HEK293 (cell line): Measurements from ENCODE around the gene OST4.

Experiments
- CTCF ChIA-PET: fragments of 350-600 bp; formaldehyde crosslinking; extraction: SDS; loops from one replicate; lab custom pipeline; 2021; ENCODE audit warnings: antibody characterized with exemption; lab: Yijun Ruan, JAX
- POLR2A ChIA-PET: fragments of 300-600 bp; formaldehyde crosslinking; extraction: SDS; loops from one replicate; lab custom pipeline; 2020; ENCODE audit warnings: antibody characterized with exemption, inconsistent platforms; lab: Yijun Ruan, JAX
- H3K27ac ChIP-seq: fragments of 200-500 bp; sonication (Bioruptor generic); 2 replicates; pipeline ENCODE4 v1.5.1; 2014; ENCODE audit warnings: low read depth, low read length, control low read depth, inconsistent platforms; ENCODE audit errors: extremely low read depth
- H3K36me3 ChIP-seq, 2 experiments: fragments of 200-500 bp in 1 of 2; sonication (Bioruptor generic) in 1 of 2; 1 replicate in 1 of 2; 2 replicates in 1 of 2; pipeline ENCODE4 v1.5.1; 2014 to 2017; ENCODE audit warnings: inconsistent platforms in 2 of 2, low read length in 2 of 2; ENCODE audit not compliant: control insufficient read depth in 2 of 2, insufficient read depth in 1 of 2
- H3K4me1 ChIP-seq: fragments of 200-500 bp; sonication (Bioruptor generic); 2 replicates; pipeline ENCODE4 v1.5.1; 2014; ENCODE audit warnings: mild to moderate bottlenecking, low read length, inconsistent platforms; ENCODE audit not compliant: control insufficient read depth, insufficient read depth
- H3K4me3 ChIP-seq: 2 replicates; pipeline ENCODE4 v1.5.1; 2011; ENCODE audit warnings: low read depth, mild to moderate bottlenecking, control low read depth, low read length, moderate library complexity
- H3K9me3 ChIP-seq: fragments of 200-500 bp; sonication (Bioruptor generic); 2 replicates; pipeline ENCODE4 v1.5.1; 2014; ENCODE audit warnings: low read depth, low read length, inconsistent platforms; ENCODE audit not compliant: control insufficient read depth, insufficient read depth
- GLIS1 ChIP-seq: fragments of 450-650 bp; formaldehyde crosslinking; IDR thresholded peaks from 2 replicates; pipeline ENCODE4 v1.5.1; 2016; ENCODE audit warnings: missing biosample characterization, missing genetic modification characterization
- GLIS2 ChIP-seq: fragments of 450-650 bp; formaldehyde crosslinking; IDR thresholded peaks from 2 replicates; pipeline ENCODE4 v1.5.1; 2016; ENCODE audit warnings: missing biosample characterization, missing genetic modification characterization
- PRDM4 ChIP-seq: fragments of 450-650 bp; formaldehyde crosslinking; IDR thresholded peaks from 2 replicates; pipeline ENCODE4 v1.5.1; 2017; ENCODE audit warnings: missing biosample characterization, missing genetic modification characterization
- PRDM6 ChIP-seq: fragments of 450-650 bp; formaldehyde crosslinking; IDR thresholded peaks from 2 replicates; pipeline ENCODE4 v1.5.1; 2017; ENCODE audit warnings: missing biosample characterization, missing genetic modification characterization
- SCRT2 ChIP-seq: fragments of 450-650 bp; formaldehyde crosslinking; IDR thresholded peaks from 2 replicates; pipeline ENCODE4 v1.5.1; 2016; ENCODE audit warnings: missing biosample characterization, missing genetic modification characterization
- ZBTB10 ChIP-seq: fragments of 450-650 bp; formaldehyde crosslinking; IDR thresholded peaks from 2 replicates; pipeline ENCODE4 v1.5.1; 2016; ENCODE audit warnings: missing biosample characterization, missing genetic modification characterization
- ZBTB20 ChIP-seq: fragments of 450-650 bp; formaldehyde crosslinking; IDR thresholded peaks from 2 replicates; pipeline ENCODE4 v1.5.1; 2016; ENCODE audit warnings: missing biosample characterization, missing genetic modification characterization
- ZBTB21 ChIP-seq: fragments of 450-650 bp; formaldehyde crosslinking; IDR thresholded peaks from 2 replicates; pipeline ENCODE4 v1.5.1; 2017; ENCODE audit warnings: missing biosample characterization, missing genetic modification characterization
- ZFHX2 ChIP-seq: fragments of 450-650 bp; formaldehyde crosslinking; conservative IDR thresholded peaks from 2 replicates; pipeline ENCODE4 v1.5.1; 2016; ENCODE audit warnings: missing biosample characterization, missing genetic modification characterization
- ZNF10 ChIP-seq: fragments of 450-650 bp; formaldehyde crosslinking; IDR thresholded peaks from 2 replicates; pipeline ENCODE4 v1.5.1; 2017; ENCODE audit warnings: missing biosample characterization, missing genetic modification characterization
- ZNF138 ChIP-seq: fragments of 450-650 bp; formaldehyde crosslinking; IDR thresholded peaks from 2 replicates; pipeline ENCODE4 v1.5.1; 2016; ENCODE audit warnings: missing biosample characterization, missing genetic modification characterization, borderline replicate concordance
- ZNF202 ChIP-seq: fragments of 450-650 bp; formaldehyde crosslinking; IDR thresholded peaks from 2 replicates; pipeline ENCODE4 v1.5.1; 2016; ENCODE audit warnings: missing biosample characterization, missing genetic modification characterization, borderline replicate concordance
- ZNF26 ChIP-seq: fragments of 450-650 bp; formaldehyde crosslinking; IDR thresholded peaks from 2 replicates; pipeline ENCODE4 v1.5.1; 2016; ENCODE audit warnings: missing biosample characterization, missing genetic modification characterization
- ZNF366 ChIP-seq: fragments of 450-650 bp; formaldehyde crosslinking; conservative IDR thresholded peaks from 2 replicates; pipeline ENCODE4 v1.5.1; 2016; ENCODE audit warnings: missing biosample characterization, missing genetic modification characterization
- ZNF48 ChIP-seq: fragments of 450-650 bp; formaldehyde crosslinking; IDR thresholded peaks from 2 replicates; pipeline ENCODE4 v1.5.1; 2016; ENCODE audit warnings: missing biosample characterization, missing genetic modification characterization
- ZNF560 ChIP-seq: fragments of 450-650 bp; formaldehyde crosslinking; IDR thresholded peaks from 2 replicates; pipeline ENCODE4 v1.5.1; 2017; ENCODE audit warnings: missing biosample characterization, missing genetic modification characterization, borderline replicate concordance
- ZNF580 ChIP-seq: fragments of 450-650 bp; formaldehyde crosslinking; IDR thresholded peaks from 2 replicates; pipeline ENCODE4 v1.5.1; 2016; ENCODE audit warnings: missing biosample characterization, missing genetic modification characterization
- ZNF596 ChIP-seq: fragments of 450-650 bp; IDR thresholded peaks from 2 replicates; pipeline ENCODE4 v1.5.0; 2018; ENCODE audit warnings: missing biosample characterization, mild to moderate bottlenecking, missing genetic modification characterization, moderate library complexity
- ZNF624 ChIP-seq: fragments of 450-650 bp; formaldehyde crosslinking; IDR thresholded peaks from 2 replicates; pipeline ENCODE4 v1.5.1; 2017; ENCODE audit warnings: missing biosample characterization, missing genetic modification characterization
- ZNF658 ChIP-seq: fragments of 450-650 bp; formaldehyde crosslinking; IDR thresholded peaks from 2 replicates; pipeline ENCODE4; 2016; ENCODE audit warnings: missing biosample characterization, missing genetic modification characterization
- ZSCAN5A ChIP-seq: fragments of 450-650 bp; formaldehyde crosslinking; IDR thresholded peaks from 2 replicates; pipeline ENCODE4 v1.5.1; 2016; ENCODE audit warnings: missing biosample characterization, missing genetic modification characterization
- ZXDB ChIP-seq: fragments of 450-650 bp; formaldehyde crosslinking; IDR thresholded peaks from 2 replicates; pipeline ENCODE4 v1.5.1; 2016; ENCODE audit warnings: missing biosample characterization, missing genetic modification characterization

The OST4 gene

GRCh38 chr2:27041752-27042151, 29.7 kb downstream of the OST4 start (continued):
- no peak for TF ChIP-seq ZNF596 (tag by site-specific recombination)
- TF ChIP-seq ZNF26 (tag by site-specific recombination): no peak
- TF ChIP-seq PRDM4 (tag by site-specific recombination): peak; percentile 80
- TF ChIP-seq ZNF202 (tag by site-specific recombination): no peak
- TF ChIP-seq ZNF580 (tag by site-specific recombination): no peak
- TF ChIP-seq ZNF658: no peak
- no peak for TF ChIP-seq ZBTB21 (tag by site-specific recombination)
- TF ChIP-seq ZFHX2: peak; percentile 61
- TF ChIP-seq ZNF624 (tag by site-specific recombination): no peak
- peak; percentile 25; the same call in 1 of the 2 replicates for TF ChIP-seq PRDM6 (tag by site-specific recombination)
- TF ChIP-seq SCRT2 (tag by site-specific recombination): no peak
- 0 out of 2 replicates have a peak, but pooled peaks have one; percentile 22 for TF ChIP-seq ZXDB
- TF ChIP-seq ZNF366 (tag by site-specific recombination): no peak
- TF ChIP-seq ZNF138 (tag by site-specific recombination): no peak
- TF ChIP-seq ZNF560 (tag by site-specific recombination): no peak
- TF ChIP-seq GLIS1 (tag by site-specific recombination): peak; percentile 98

GRCh38 chr2:27040282-27040681, 31.2 kb downstream of the OST4 start:
- ChIA-PET POLR2A (interaction anchor here (2.7 kb wide), 1 partner anchor 10 kb away, joined by 14 read pairs; the partner anchor contains the start of gene AGBL5), CTCF (no interaction called here)
- Histone ChIP-seq H3K9me3 (no peaks in the 10 kb centered on the region), H3K27ac (no peak overlapping the region), H3K4me1 (peaks cover 16% of the 10 kb centered on the region), H3K4me3 (no peak overlapping the region), H3K36me3 (peaks cover 3 to 79% of the 10 kb centered on the region in 2 experiments)
- no peak for TF ChIP-seq GLIS2
- peak; percentile 36; the same call in 1 of the 2 replicates for TF ChIP-seq ZBTB20 (tag by site-specific recombination)

- ChIA-PET POLR2A (interaction anchor here (1.5 to 2.7 kb wide), 2 partner anchors 11 kb away, joined by 8 to 14 read pairs; partner anchors contain the start of gene AGBL5), CTCF (interaction anchor here (0.6 to 0.9 kb wide), 2 partner anchors 78 to 80 kb away, joined by 3 read pairs; no protein-coding TSS in a partner anchor)
- no peak overlapping the region for H3K27ac ChIP-seq
- TF ChIP-seq ZNF10 (tag by site-specific recombination) (no peak), ZNF138 (tag by site-specific recombination) (no peak), ZSCAN5A (tag by site-specific recombination) (no peak), ZBTB10 (tag by site-specific recombination) (no peak), ZNF596 (tag by site-specific recombination) (no peak), ZNF48 (tag by site-specific recombination) (no peak)
- H3K9me3 ChIP-seq: no peaks in the 10 kb centered on the region
- no peak overlapping the region for H3K4me3 ChIP-seq
- H3K36me3 ChIP-seq: peaks cover 3 to 83% of the 10 kb centered on the region in 2 experiments
- H3K4me1 ChIP-seq: peaks cover 16% of the 10 kb centered on the region
These were observed 31.6 kb downstream of the OST4 start for GRCh38 chr2:27039871-27040270.
